Endothelial cell (in vitro differentiated cells): ENCODE measurements around the gene RLBP1. TPM values are rescaled to one million over a fixed set of nuclear protein-coding genes. Genes with fewer than 3 reads are reported as not detected.

Experiments used
- DNase-seq: peaks from one replicate; pipeline ENCODE4 v3.0.0; 2021; ENCODE audit warnings: low spot score
- H3K27ac Mint-ChIP-seq: one replicate; pipeline ENCODE4 v1.8.0; 2021; ENCODE audit warnings: mixed read lengths, inconsistent platforms; ENCODE audit not compliant: unreplicated experiment
- H3K27me3 Mint-ChIP-seq: one replicate; pipeline ENCODE4 v1.8.0; 2021; ENCODE audit warnings: mild to moderate bottlenecking, moderate library complexity, mixed read lengths, inconsistent platforms; ENCODE audit not compliant: unreplicated experiment
- H3K36me3 Mint-ChIP-seq: one replicate; pipeline ENCODE4 v1.8.0; 2021; ENCODE audit warnings: mild to moderate bottlenecking, low read depth, mixed read lengths, inconsistent platforms; ENCODE audit not compliant: unreplicated experiment
- H3K4me1 Mint-ChIP-seq: one replicate; pipeline ENCODE4 v1.8.0; 2021; ENCODE audit warnings: mild to moderate bottlenecking, mixed read lengths, inconsistent platforms; ENCODE audit not compliant: unreplicated experiment
- H3K4me3 Mint-ChIP-seq: one replicate; pipeline ENCODE4 v1.8.0; 2021; ENCODE audit warnings: mild to moderate bottlenecking, mixed read lengths, inconsistent platforms; ENCODE audit not compliant: unreplicated experiment
- H3K9me3 Mint-ChIP-seq: one replicate; pipeline ENCODE4 v1.8.0; 2021; ENCODE audit warnings: mixed read lengths, inconsistent platforms; ENCODE audit not compliant: unreplicated experiment
- CTCF ChIP-seq: fragments of 200-600 bp; sonication (generic); IDR thresholded peaks from one replicate; pipeline ENCODE4 v1.5.0; 2021; ENCODE audit warnings: antibody characterized with exemption; ENCODE audit not compliant: unreplicated experiment
- total RNA-seq: library from RNA; stranded (reverse); fragmentation: NEBNext Ultra II Directional; extraction: Animal tissue kit (Norgen Biotek cat#: 25700); gene quantifications from one replicate; pipeline ENCODE4 v1.2.1, GENCODE V29; 2021; ENCODE audit not compliant: unreplicated experiment

Gene RLBP1
- total RNA-seq, 1 donor from 2014 or later: not detected

- Mint-ChIP-seq H3K27ac (no peak overlapping the region), H3K9me3 (no peaks in the 10 kb centered on the region), H3K27me3 (no peaks in the 10 kb centered on the region), H3K4me1 (no peaks in the 10 kb centered on the region), H3K4me3 (no peak overlapping the region), H3K36me3 (peaks cover 9% of the 10 kb centered on the region)
- no peak for DNase-seq
- TF ChIP-seq CTCF: no peak
These were observed 44.3 kb downstream of the RLBP1 start for GRCh38 chr15:89177116-89177515.

GRCh38 chr15:89175617-89176191, 45.7 kb downstream of the RLBP1 start:
- no peak for TF ChIP-seq CTCF
- no peaks in the 10 kb centered on the region for H3K4me1 Mint-ChIP-seq
- H3K27ac Mint-ChIP-seq: no peak overlapping the region
- H3K4me3 Mint-ChIP-seq: no peak overlapping the region
- H3K27me3 Mint-ChIP-seq: no peaks in the 10 kb centered on the region
- DNase-seq: no peak
- H3K9me3 Mint-ChIP-seq: no peaks in the 10 kb centered on the region
- H3K36me3 Mint-ChIP-seq: peaks cover 9% of the 10 kb centered on the region

- H3K36me3 Mint-ChIP-seq: peaks cover 9% of the 10 kb centered on the region
- no peak for TF ChIP-seq CTCF
- DNase-seq: no peak
These were observed 46.9 kb downstream of the RLBP1 start for GRCh38 chr15:89174476-89174875.

GRCh38 chr15:89172921-89173320, 48.5 kb downstream of the RLBP1 start:
- no peak overlapping the region for H3K27ac Mint-ChIP-seq

More at GRCh38 chr15:89174476-89174875, 46.9 kb downstream of the RLBP1 start:
- Mint-ChIP-seq H3K27ac (no peak overlapping the region), H3K4me1 (no peaks in the 10 kb centered on the region), H3K27me3 (no peaks in the 10 kb centered on the region), H3K4me3 (no peak overlapping the region), H3K9me3 (no peaks in the 10 kb centered on the region)

More at GRCh38 chr15:89172921-89173320, 48.5 kb downstream of the RLBP1 start:
- TF ChIP-seq CTCF: no peak
- H3K36me3 Mint-ChIP-seq: peaks cover 9% of the 10 kb centered on the region
- no peaks in the 10 kb centered on the region for H3K4me1 Mint-ChIP-seq
- H3K27me3 Mint-ChIP-seq: no peaks in the 10 kb centered on the region
- DNase-seq: no peak
- no peaks in the 10 kb centered on the region for H3K9me3 Mint-ChIP-seq
- H3K4me3 Mint-ChIP-seq: no peak overlapping the region
